ENCODE measurements around the gene LEFTY2. TPM values are rescaled to one million over a fixed set of nuclear protein-coding genes. Genes with fewer than 3 reads are reported as not detected.

LEFTY2 gene
- polyA plus RNA-seq, 1 of the 3 experiments (the other 2 are of a cell fraction) = not detected

GRCh38 chr1:225923692-225924555 lies 17.1 kb downstream of the LEFTY2 start, which contains the start of gene PYCR2:
PYCR2 (minus strand) TSS chr1:225924250; CDS start chr1:225924110, 140 bp downstream.
- peak; percentile 99 for DNase-seq
- Histone ChIP-seq H3F3A (replicated peaks; ENCODE audit: insufficient read depth) (peaks cover 5% of the 10 kb centered on the region), H3K9me2 (no peaks in the 10 kb centered on the region), H3K9me3 (no peaks in the 10 kb centered on the region), H2AFZ (ENCODE audit: low read depth) (peak within 1 kb of the TSS; percentile 78; the same call in 1 of the 2 replicates), H3K79me2 (ENCODE audit: insufficient read depth) (peaks cover 20% of the 10 kb centered on the region), H3K4me1 (ENCODE audit: control insufficient read depth in 1 of 2, insufficient read depth in 2 of 2, low read depth in 1 of 2, low read length in 1 of 2) (peaks cover 28 to 47% of the 10 kb centered on the region in 2 experiments), H3K4me2 (peak within 1 kb of the TSS; percentile 97), H3K9ac (peak within 1 kb of the TSS; percentile 98), H3K4me3 (ENCODE audit: low read depth in 2 of 2, low read length in 1 of 2) (peak within 1 kb of the TSS; percentile 92 to 98), H3K27ac (ENCODE audit: low read depth in 2 of 2, low read length in 1 of 2) (peak within 1 kb of the TSS; percentile 93 to 95), H3K27me3 (ENCODE audit: insufficient read depth) (no peaks in the 10 kb centered on the region), H3K36me3 (replicated peaks in 1 of 2; ENCODE audit: control insufficient read depth in 1 of 2, insufficient read depth in 2 of 2, low read length in 1 of 2) (peaks cover 0 to 23% of the 10 kb centered on the region in 2 experiments), H4K20me1 (ENCODE audit: insufficient read depth) (no peaks in the 10 kb centered on the region; the same call in 1 of the 2 replicates)
- WGBS (ENCODE audit: low lambda C conversion rate) = under 1% methylated on average over 21 of the region's 80 CpGs
- CTCF ChIA-PET = interaction anchor here (0.6 to 2.1 kb wide), 11 partner anchors 11 to 449 kb away, joined by 3 to 8 read pairs (median 3); partner anchors contain the start of genes SRP9 and TMEM63A
- POLR2A ChIA-PET = interaction anchor here (1.1 to 2.0 kb wide), 3 partner anchors 9 to 147 kb away, joined by 4 to 12 read pairs (median 10); partner anchors contain the start of gene SRP9
- peak; percentile 73 for TF ChIP-seq USF2 (IDR thresholded peaks at IDR 0.05; ENCODE audit: borderline replicate concordance, low read depth, low read length)
- no peak for TF ChIP-seq ZBTB33 (IDR thresholded peaks at IDR 0.05; ENCODE audit: borderline replicate concordance, low read depth)
- peak; percentile 76 for TF ChIP-seq GABPA (IDR thresholded peaks at IDR 0.05; ENCODE audit: low read depth)
- no peak for TF ChIP-seq TEAD4 (IDR thresholded peaks at IDR 0.05; ENCODE audit: borderline replicate concordance, insufficient read depth)
- TF ChIP-seq NFIC (IDR thresholded peaks at IDR 0.05; ENCODE audit: borderline replicate concordance) = no peak; the same call in 1 of the 2 replicates
- peak; percentile 50; the same call in 1 of the 2 replicates for TF ChIP-seq REST (IDR thresholded peaks at IDR 0.05; ENCODE audit: low read depth, low read length)
- TF ChIP-seq CTCF (IDR thresholded peaks at IDR 0.05) = no peak
- no peak for TF ChIP-seq EZH2phosphoT487 (IDR thresholded peaks at IDR 0.05; ENCODE audit: borderline replicate concordance, low read depth)
- TF ChIP-seq SMC3 (IDR thresholded peaks at IDR 0.05; ENCODE audit: low read depth, low read length) = no peak
- TF ChIP-seq ELF1 (IDR thresholded peaks at IDR 0.05) = peak; percentile 83
- peak; percentile 88 for TF ChIP-seq USF1 (IDR thresholded peaks at IDR 0.05; ENCODE audit: borderline replicate concordance, low read depth)
- TF ChIP-seq YY1 (IDR thresholded peaks at IDR 0.05; ENCODE audit: low read depth) = peak; percentile 71; the same call in 1 of the 2 replicates
- no peak for TF ChIP-seq MEF2A (IDR thresholded peaks at IDR 0.05; ENCODE audit: borderline replicate concordance, low read depth)
- TF ChIP-seq TAF1 (IDR thresholded peaks at IDR 0.05; ENCODE audit: borderline replicate concordance, low read depth, low read length) = peak; percentile 80
- no peak for TF ChIP-seq EP300 (IDR thresholded peaks at IDR 0.05; ENCODE audit: borderline replicate concordance in 1 of 2, low read depth in 1 of 2, low read length in 1 of 2)
- no peak for TF ChIP-seq PBX3 (IDR thresholded peaks at IDR 0.05)
- 0 out of 2 replicates have a peak, but pooled peaks have one; percentile 10 for TF ChIP-seq FOXJ3 (CRISPR knock-in tag; IDR thresholded peaks at IDR 0.05)
- no peak for TF ChIP-seq TCF12 (IDR thresholded peaks at IDR 0.05)
- TF ChIP-seq MXI1 (IDR thresholded peaks at IDR 0.05; ENCODE audit: low read depth, low read length) = peak; percentile 86
- TF ChIP-seq NRF1 (IDR thresholded peaks at IDR 0.05; ENCODE audit: low read depth, low read length) = no peak

Measured in SK-N-SH (cell line).